ENCODE measurements around the gene PODXL2.

DNA sequence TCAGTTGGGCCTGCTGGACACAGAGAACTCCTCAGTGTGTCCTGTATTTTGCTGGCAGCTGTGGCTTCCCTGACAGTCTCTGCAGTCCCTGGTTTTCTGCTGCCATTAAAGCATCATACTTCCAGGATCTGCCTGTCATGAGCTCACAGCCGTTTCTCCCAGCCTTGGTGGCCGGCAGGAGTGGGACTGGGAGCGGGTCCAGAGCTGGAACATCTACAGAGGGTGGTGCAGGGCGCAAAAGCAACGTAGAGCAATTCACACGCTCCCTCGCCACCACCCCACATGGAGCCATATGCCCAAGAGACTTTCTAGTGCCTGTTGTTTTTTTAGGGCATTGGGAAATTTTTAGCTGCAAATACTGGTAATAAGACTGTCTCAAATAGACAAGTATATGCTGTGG is 77.3 kb downstream of the PODXL2 start:
- TF ChIP-seq CTCF (IDR thresholded peaks at IDR 0.05) = no peak
- TF ChIP-seq POLR2A (IDR thresholded peaks at IDR 0.05) = no peak

Measured in uterus (tissue), 2 donors.